ENCODE measurements around the gene SERTAD3. TPM values are rescaled to one million over a fixed set of nuclear protein-coding genes. Genes with fewer than 3 reads are reported as not detected.

The SERTAD3 gene
- total and polyA plus RNA-seq, 2 of the 8 experiments (the other 6 are each of a cell fraction or from before 2014, with no cell fraction given): 15.1 to 32.1 TPM

DNA sequence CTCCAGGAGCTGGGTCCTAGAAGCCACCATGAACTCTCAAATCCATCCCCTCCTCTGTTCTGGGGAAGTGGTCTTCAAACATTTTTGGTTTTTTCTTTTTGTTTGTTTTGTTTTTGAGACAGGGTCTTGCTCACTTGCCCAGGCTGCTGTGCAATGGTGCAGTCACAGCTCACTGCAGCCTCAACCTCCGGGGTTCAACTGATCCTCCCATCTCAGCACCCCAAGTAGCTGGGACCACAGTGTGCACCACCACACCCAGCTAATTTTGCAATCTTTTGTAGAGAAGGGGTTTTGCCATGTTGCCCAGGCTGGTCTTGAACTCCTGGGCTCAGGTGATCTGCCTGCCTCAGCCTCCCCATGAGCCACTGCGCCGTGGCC, 14.5 kb upstream of the SERTAD3 start:
- ChIA-PET CTCF (ENCODE audit: partially characterized antibody) (no interaction called here), POLR2A (ENCODE audit: partially characterized antibody) (interaction anchor here (3.9 kb wide), 1 partner anchor 15 kb away, joined by 15 read pairs; the partner anchor contains the start of gene SERTAD3)
- H3K9me3 ChIP-seq (ENCODE audit: insufficient read depth in 2 of 2, low read depth in 1 of 2, low read length in 1 of 2): no peaks in the 10 kb centered on the region
- no peak overlapping the region for H4K91ac ChIP-seq (replicated peaks; ENCODE audit: insufficient read length, low read length)
- H3K4ac ChIP-seq (replicated peaks; ENCODE audit: insufficient read length, low read depth, low read length): no peak overlapping the region
- H3K4me1 ChIP-seq (replicated peaks in 1 of 4; ENCODE audit: control insufficient read depth in 3 of 4, insufficient read depth in 4 of 4, low read length in 3 of 4): no peaks in the 10 kb centered on the region
- H3K36me3 ChIP-seq (ENCODE audit: control insufficient read depth in 2 of 4, insufficient read depth in 4 of 4, low read length in 3 of 4): no peaks in the 10 kb centered on the region
- H3K56ac ChIP-seq (replicated peaks; ENCODE audit: insufficient read length, low read depth, low read length): no peak overlapping the region
- H3K23me2 ChIP-seq (ENCODE audit: low read depth, low read length): no peaks in the 10 kb centered on the region
- H2BK120ac ChIP-seq (replicated peaks; ENCODE audit: low read depth, low read length): no peak overlapping the region
- no peak overlapping the region for H2BK5ac ChIP-seq (ENCODE audit: low read depth, low read length)
- FAIRE-seq: no peak
- H4K8ac ChIP-seq (ENCODE audit: extremely low read depth, insufficient read depth, low read length): no peak overlapping the region
- peaks cover 0 to 1% of the 10 kb centered on the region in 2 experiments for H4K20me1 ChIP-seq (replicated peaks in 1 of 2; ENCODE audit: control insufficient read depth in 1 of 2, insufficient read depth in 2 of 2, low read length in 2 of 2)
- TF ChIP-seq RXRA (IDR thresholded peaks at IDR 0.05; ENCODE audit: insufficient read depth, low read depth, low read length): no peak
- no peak for TF ChIP-seq EP300 (IDR thresholded peaks at IDR 0.05; ENCODE audit: borderline replicate concordance in 1 of 2, low read depth in 2 of 2, low read length in 2 of 2)
- TF ChIP-seq PHF8 (conservative IDR thresholded peaks at IDR 0.05; ENCODE audit: low read depth, low read length): no peak
- no peak for TF ChIP-seq BACH1 (IDR thresholded peaks at IDR 0.05; ENCODE audit: low read length)
- TF ChIP-seq POU5F1 (IDR thresholded peaks at IDR 0.05; ENCODE audit: low read depth, low read length): no peak
- TF ChIP-seq KDM4A (IDR thresholded peaks at IDR 0.05; ENCODE audit: low read depth, low read length, severe bottlenecking): no peak
- TF ChIP-seq ZNF274 (IDR thresholded peaks at IDR 0.05; ENCODE audit: borderline replicate concordance, extremely low read depth, low read length): no peak
- TF ChIP-seq GABPA (IDR thresholded peaks at IDR 0.05; ENCODE audit: borderline replicate concordance, insufficient read depth, low read length): no peak
- no peak for TF ChIP-seq CHD2 (IDR thresholded peaks at IDR 0.05; ENCODE audit: low read length)
- TF ChIP-seq HDAC6 (IDR thresholded peaks at IDR 0.05; ENCODE audit: low read depth, low read length): no peak
- TF ChIP-seq SP1 (IDR thresholded peaks at IDR 0.05; ENCODE audit: low read depth, low read length): no peak
- no peak for TF ChIP-seq BRCA1 (IDR thresholded peaks at IDR 0.05; ENCODE audit: low read depth, low read length)
- no peak for TF ChIP-seq SAP30 (IDR thresholded peaks at IDR 0.05; ENCODE audit: insufficient read depth, insufficient replicate concordance, low read length)
- TF ChIP-seq RNF2 (IDR thresholded peaks at IDR 0.05; ENCODE audit: borderline replicate concordance, low read depth, low read length, missing control alignments, poor library complexity, severe bottlenecking): no peak
- H3K27ac ChIP-seq (ENCODE audit: low read depth, low read length): no peak overlapping the region
- no peak overlapping the region for H3K4me3 ChIP-seq (ENCODE audit: extremely low read depth in 1 of 4, insufficient read depth in 2 of 4, low read depth in 3 of 4, low read length in 4 of 4)
- H3K79me1 ChIP-seq (ENCODE audit: low read depth, low read length): no peaks in the 10 kb centered on the region
- no peaks in the 10 kb centered on the region for H3K79me2 ChIP-seq (ENCODE audit: control insufficient read depth in 1 of 2, insufficient read depth in 2 of 2, low read length in 2 of 2)
- no peaks in the 10 kb centered on the region; a peak in 1 of 7 replicates for H3K27me3 ChIP-seq (replicated peaks in 1 of 4; ENCODE audit: control insufficient read depth in 3 of 4, extremely low read depth in 1 of 4, insufficient read depth in 3 of 4, low read length in 3 of 4)
- no peak overlapping the region for H2AFZ ChIP-seq (ENCODE audit: low read length)
- no peak for DNase-seq (ENCODE audit: low read depth in 1 of 2, low spot score in 2 of 2)
- 93% methylated on average over 3 of the region's 3 CpGs; no CpG with 5 or more reads in 1 of the 2 experiments for WGBS, 2 experiments (ENCODE audit: extremely low coverage in 1 of 2, insufficient coverage in 1 of 2, insufficient read length in 1 of 2, insufficient replicate concordance in 2 of 2, low coverage in 1 of 2, low lambda C conversion rate in 2 of 2, missing lambda C conversion rate in 1 of 2)
- no peak overlapping the region for H2BK12ac ChIP-seq (ENCODE audit: low read depth, low read length)
- H2BK15ac ChIP-seq (ENCODE audit: low read length): no peak overlapping the region
- no peak overlapping the region for H3K18ac ChIP-seq (ENCODE audit: extremely low read depth, low read length)
- no peak overlapping the region for H3K9ac ChIP-seq (replicated peaks in 1 of 4; ENCODE audit: extremely low read depth in 1 of 4, low read depth in 3 of 4, low read length in 3 of 4)
- H2BK20ac ChIP-seq (ENCODE audit: low read length): no peak overlapping the region
- H3K14ac ChIP-seq (ENCODE audit: insufficient read length): no peak overlapping the region
- H4K5ac ChIP-seq (ENCODE audit: insufficient read length, low read depth, low read length): no peak overlapping the region
- H3K23ac ChIP-seq (ENCODE audit: insufficient read length): no peak overlapping the region
- H3K4me2 ChIP-seq (ENCODE audit: insufficient read depth in 1 of 2, low read depth in 2 of 2, low read length in 2 of 2): no peak overlapping the region
- H2AK5ac ChIP-seq (ENCODE audit: low read depth, low read length): no peak overlapping the region
